ENCODE data around the gene PITPNC1.
"Not testable (repeated sequence)": the region's sequence is repeated elsewhere in the genome, so short reads cannot be mapped to it uniquely, and the experiment has no call there.

The PITPNC1 gene

DNA sequence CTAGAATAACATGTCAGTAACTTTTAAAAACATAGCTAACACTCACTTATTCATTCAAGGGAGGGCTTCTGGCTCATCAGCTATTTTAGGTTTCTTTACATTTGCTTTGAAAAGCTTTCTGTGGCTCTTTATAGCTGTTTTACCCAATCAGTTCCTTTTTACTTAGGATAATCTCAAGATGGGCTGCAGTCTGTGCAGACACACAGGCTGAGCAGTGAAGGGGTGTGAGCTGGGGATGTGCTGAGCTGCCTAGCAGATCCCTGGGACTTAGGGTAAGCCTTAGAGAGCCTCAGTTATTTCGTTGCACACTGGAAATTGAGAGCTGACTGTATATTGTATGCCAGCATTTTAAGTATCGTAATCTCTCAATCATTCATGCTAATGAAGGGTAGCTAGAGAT, 310.4 kb downstream of the PITPNC1 start:
- no peak for DNase-seq (ENCODE audit: low spot score)

DNA sequence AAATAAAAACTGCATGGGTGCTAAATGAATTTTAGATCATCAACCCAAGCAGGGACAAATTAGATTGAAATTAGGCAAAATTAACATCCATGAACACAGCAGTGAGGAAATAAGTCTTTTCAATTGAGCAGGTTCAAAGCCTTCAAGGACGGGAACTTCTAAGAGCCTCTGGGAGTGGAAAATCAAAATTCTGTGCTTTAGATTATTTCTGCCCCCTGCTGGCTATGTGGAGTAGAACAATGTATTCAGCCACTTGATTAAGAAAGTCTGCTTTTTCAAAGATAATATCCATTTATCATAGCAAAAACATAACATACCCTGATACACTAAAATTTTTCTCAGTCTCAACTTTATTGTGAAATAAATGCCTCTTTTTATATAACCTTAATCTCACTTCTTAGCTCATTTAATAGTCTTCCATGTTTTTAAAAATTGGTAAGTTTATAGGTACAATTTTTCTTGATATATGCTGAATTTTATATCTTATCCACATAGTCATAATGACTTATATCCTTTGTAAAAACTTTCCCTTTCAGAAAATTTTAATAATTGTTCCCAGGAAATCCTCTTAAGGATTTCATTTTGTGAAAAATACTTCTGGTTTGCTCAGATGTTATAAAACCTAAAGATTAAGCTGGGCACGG, 312.6 kb downstream of the PITPNC1 start:
- DNase-seq (ENCODE audit: low spot score) = peak; percentile 67

- no peak for DNase-seq (ENCODE audit: low spot score)
Measured at GRCh38 chr17:67693811-67694210, 316.7 kb downstream of the PITPNC1 start.

DNA sequence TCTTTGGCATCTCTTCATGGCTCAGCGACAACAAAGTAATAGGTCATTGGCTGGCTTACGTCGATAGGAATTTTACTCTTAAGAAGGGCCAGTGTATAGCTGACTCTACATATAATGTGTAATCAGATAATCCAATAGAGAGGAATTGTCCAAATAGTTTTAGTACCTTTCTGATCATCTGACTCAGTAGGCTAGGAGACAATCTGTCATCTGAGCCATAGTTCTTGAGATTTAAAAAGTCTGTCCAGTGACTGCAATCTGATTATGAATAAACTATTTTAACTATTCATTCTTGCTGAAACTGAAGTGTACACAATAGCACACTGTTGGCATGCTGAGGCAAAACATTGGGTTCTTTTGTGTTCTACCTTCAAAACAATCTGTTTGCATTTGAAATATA, 319.3 kb downstream of the PITPNC1 start:
- DNase-seq (ENCODE audit: low spot score) = no peak

DNA sequence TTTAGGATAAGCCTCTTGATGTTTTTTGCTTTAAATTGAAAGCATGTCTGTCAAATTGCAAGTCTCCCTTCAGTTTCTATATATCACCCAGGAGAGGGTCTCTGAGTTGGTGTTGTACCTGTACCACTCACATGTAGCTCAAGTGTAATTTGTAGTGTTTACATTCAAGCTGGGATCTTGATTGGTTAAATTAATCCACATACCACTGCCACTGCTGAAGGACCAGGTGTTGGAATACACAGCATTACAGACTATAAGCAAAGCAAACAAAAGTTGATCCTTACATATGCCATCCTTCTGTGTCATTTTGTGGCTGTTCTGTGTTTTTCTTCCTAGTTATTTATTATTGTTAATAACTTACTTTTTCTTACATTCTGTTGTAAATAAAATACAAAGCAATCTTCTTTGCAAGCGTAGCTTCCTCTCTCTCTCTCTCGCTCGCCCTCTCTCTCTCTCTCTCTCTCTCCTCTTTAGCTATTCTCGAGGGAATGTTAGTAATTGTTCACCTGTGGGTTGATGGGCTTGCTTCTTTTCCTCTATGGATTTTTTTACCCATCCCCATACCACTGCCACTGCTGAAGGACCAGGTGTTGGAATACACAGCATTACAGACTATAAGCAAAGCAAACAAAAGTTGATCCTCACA, 319.9 kb downstream of the PITPNC1 start:
- DNase-seq (ENCODE audit: low spot score) = no peak

DNA sequence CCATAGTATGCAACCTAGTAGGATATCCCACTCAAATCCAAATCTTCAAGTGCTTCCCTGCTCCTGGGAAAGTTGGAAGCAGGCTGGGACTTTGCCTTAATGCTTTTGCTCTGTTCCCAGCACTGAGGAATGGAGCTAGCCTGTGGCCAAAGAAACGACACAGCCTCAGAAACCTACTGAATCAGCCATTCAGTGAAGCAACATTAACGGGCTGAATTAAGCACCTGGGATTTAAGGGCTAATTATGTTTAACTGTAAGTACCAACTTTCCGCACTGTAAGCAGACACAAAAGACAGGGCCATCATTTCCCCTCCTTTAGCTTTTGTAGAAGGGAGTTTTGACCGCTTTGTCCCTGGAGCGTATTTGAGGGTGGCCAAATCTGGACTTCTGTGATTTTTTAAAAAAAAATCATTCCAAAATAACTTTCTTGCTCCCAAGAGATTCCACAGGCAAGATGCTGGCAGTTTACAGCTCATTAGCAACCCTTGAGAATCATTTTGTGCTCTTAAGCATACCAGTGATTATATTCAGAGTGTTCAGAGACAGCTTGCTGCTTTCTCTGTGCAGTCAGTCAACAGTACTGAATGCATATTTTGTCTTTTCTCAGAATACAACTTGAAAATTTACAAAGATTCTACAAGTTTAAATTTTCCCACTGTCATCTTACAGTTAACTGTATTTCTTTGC, 323.1 kb downstream of the PITPNC1 start:
- DNase-seq (ENCODE audit: low spot score) = no peak

- DNase-seq (ENCODE audit: low spot score) = no peak
Measured at GRCh38 chr17:67700725-67701119, 323.6 kb downstream of the PITPNC1 start.

DNA sequence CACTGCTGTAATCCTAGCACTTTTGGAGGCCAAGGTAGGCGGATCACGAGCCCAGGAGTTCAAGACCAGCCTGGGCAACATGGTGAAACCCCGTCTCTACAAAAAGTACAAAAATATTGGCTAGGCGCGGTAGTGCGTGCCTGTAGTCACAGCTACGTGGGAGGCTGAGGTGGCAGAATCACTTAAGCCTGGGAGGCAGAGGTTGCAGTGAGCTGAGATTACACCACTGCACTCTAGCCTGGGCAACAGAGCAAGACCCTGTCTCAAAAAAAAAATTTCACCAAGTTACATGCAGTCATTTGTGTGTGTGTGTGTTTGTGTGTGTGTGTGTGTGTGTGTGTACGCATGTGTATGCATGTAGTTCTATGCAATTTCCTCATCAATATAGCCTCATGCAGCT, 325.8 kb downstream of the PITPNC1 start:
- DNase-seq (ENCODE audit: low spot score) = not testable (repeated sequence)

DNA sequence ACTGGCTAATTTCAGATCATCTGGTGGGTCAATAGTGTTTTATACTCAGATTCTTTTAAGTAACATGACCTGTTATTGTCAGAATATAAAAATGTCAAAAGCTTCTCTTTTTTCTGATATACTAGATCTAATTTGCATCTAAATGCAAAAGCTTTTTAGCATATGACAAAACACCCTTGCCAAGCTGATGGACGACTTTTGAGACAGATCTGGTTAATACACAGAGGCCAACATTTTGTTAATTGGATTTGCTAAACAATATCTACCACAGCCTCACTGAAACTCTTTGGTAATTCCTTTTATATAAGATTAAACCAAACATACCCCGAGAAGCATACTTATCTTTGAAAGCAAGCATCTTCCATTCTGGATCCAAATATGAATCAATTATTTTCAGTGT, 330.4 kb downstream of the PITPNC1 start:
- no peak for DNase-seq (ENCODE audit: low spot score)

DNA sequence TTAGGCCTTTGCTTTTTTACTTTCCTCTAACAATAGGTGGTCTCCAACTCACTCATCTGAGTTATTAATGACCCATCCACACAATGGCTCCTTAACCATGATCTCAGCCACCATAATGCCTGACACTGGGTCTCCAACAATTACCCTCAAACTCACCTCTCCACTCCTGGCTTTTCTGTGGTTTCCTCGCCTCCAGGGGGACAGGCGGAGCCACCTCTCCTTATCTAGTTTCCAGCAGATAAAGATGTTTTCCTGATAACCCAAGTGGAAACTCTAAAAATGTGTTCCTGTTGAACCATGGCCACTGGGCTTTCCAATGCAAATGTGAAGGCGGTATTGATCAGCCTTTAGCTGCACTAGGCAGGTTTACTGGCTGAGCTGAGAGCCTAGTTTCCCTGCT, 331.3 kb downstream of the PITPNC1 start:
- no peak for DNase-seq (ENCODE audit: low spot score)

DNA sequence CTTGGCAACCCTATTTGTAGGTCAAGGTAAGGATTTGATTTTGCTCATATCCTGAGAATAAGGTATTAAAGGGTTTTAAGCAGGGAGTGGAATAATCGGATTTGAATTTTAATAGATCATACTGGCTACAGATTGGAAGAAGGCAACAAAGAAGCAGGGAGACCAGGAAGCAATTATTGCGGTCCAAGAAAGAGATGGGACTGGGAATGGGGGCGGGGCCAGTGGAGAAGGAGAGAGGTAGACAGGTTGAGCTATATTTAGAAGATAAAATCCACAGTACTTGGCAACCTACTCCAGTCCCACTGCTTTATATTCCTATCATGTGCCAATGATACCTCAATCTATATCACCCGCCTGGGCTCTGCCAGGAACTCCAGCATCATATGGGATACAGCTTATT, 334.8 kb downstream of the PITPNC1 start:
- DNase-seq (ENCODE audit: low spot score) = no peak

DNA sequence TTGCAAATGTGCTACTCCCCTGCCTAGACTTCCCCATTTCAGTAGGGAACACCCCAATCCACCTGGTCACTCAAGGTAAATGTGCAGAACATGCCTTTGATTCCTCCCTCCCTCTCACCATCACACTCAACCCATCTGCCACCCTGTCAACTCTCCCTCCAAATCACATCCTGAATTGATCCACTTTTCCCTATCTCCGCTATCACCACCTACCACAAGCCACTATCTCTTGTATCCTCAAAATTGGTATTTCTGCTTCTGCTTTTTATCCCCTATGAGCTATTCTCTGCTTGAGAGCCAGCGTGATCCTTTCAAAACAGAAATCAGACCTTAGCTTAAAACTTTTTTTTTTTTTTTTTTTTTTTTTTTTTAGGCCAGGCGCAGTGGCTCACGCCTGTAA, 335.3 kb downstream of the PITPNC1 start:
- no peak for DNase-seq (ENCODE audit: low spot score)

GRCh38 chr17:67713169-67713568, 336.1 kb downstream of the PITPNC1 start:
- no peak for DNase-seq (ENCODE audit: low spot score)

DNA sequence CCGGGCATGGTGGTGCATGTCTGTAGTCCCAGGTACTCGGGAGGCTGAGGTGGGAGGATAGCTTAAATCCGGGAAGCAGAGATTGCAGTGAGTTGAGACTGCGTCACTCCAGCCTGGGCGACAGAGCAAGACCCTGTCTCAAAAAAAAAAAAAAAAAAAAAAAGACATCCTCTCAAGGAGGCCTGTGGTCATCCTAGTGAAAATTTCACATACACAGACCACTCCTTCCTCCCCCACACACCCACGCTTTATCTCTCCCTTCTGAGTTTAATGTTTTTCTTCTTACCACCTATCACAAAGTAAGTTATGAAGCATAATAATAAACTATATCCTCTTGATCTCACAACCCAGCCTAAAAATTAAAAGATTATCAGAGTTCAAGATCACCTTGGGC, 339.3 kb downstream of the PITPNC1 start:
- DNase-seq (ENCODE audit: low spot score) = no peak

DNA sequence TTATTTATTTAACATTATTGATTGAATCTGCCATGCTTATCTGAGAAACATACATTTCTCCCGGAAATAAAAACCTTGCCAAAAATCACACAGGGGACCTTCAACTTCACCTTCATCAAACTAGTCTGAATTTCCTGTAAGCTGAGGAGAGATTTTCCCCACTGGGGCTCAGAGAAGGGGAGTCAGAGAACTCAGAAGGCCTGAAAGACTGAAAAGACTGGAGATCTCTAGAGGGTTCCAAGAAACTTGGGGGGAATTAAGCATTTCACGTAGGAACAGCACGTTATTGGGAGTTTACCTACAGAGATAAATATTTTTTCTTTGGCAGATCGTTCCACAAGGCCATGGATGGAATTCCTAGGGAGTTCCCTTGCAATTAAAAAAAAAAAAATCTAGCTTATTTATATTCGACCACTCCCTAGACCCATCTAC, 340.1 kb downstream of the PITPNC1 start:
- DNase-seq (ENCODE audit: low spot score) = peak; percentile 6

DNA sequence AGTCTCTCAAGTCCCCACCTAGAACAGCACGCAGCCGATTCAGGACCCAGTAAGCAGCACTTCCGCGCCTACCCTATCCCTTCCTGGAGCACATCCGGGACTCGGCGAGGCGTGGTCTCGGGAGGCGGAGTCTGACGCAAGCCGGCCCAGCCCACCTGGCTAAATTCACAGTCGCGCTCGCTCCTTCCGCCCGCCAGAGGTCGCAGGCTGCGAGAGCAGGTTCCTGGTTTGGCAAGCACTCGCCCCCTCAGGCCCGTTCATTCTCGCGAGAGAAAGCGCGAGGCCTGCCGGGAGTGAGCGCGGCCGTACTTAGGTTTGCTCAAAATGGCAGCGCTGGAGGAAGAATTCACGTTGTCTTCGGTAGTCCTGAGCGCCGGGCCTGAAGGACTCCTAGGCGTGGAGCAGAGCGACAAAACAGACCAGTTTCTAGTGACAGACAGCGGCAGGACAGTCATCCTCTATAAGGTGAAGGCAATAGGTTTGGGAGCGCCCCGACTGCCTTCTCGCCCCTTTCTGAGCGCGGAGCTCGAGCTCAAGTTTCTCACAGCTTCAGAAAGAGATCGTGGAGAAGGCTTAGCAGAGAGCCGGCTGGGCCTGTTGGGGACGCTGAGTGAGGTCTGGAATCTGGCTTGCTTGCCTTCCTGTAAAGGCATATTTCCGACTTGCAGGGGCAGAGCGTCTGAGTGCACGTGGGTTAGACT, 340.7 kb downstream of the PITPNC1 start, which contains the start of gene NOL11:
TSS of gene NOL11 (plus strand) at position 313 of the 701 bp plus-strand sequence. CDS start at position 325, 12 bp downstream.
- peak; percentile 100 for DNase-seq (ENCODE audit: low spot score)

GRCh38 chr17:67718325-67718941, 341.4 kb downstream of the PITPNC1 start:
- DNase-seq (ENCODE audit: low spot score) = peak; percentile 37

- DNase-seq (ENCODE audit: low spot score) = peak; percentile 33
Measured at GRCh38 chr17:67725373-67725791, 348.3 kb downstream of the PITPNC1 start.

GRCh38 chr17:67725807-67726206, 348.7 kb downstream of the PITPNC1 start:
- DNase-seq (ENCODE audit: low spot score) = no peak

DNA sequence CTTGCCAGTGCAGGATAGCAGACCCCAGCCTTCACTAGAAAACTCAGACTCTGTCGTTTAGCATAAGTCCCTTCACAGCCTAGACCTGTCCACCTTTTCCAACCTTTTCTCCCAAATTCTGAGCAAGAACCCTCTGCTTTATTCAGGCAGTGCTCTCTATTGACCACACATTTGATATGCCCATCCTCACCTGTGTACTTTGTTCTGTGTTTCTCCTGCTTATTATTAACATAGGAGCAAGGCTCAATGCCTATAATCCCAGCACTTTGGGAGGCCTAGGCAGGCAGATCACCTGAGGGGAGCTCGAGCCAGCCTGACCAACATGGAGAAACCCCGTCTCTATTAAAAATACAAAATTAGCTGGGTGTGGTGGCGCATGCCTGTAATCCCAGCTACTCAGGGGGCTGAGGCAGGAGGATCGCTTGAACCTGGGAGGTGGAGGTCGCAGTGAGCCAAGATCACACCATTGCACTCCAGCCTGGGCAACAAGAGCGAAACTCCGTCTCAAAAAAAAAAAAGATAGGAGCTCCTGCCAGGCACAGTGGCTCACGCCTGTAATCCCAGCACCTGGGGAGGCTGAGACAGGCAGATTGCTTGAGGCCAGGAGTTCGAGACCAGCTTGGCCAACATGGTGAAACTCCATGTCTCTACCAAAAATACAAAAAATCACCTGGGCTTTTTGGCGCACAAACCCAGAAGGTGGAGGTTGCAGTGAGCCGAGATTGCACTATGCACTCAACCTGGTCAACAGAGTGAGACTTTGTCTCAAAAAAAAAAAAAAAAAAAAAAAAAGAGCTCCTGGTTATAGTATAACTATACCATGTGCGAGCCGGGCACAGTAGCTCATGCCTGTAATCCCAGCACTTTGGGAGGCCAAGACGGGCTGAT, 350.3 kb downstream of the PITPNC1 start:
- DNase-seq (ENCODE audit: low spot score) = not testable (repeated sequence)

GRCh38 chr17:67729903-67730302, 352.8 kb downstream of the PITPNC1 start:
- no peak for DNase-seq (ENCODE audit: low spot score)

All from CD4-positive, alpha-beta T cell treated with Interleukin-15 for 4 hours (primary cell).